HG02852 (cell line): ENCODE results near the gene TTYH1.

Source experiments
- ATAC-seq: cut with Tn5 transposase; IDR thresholded peaks from one replicate; pipeline ENCODE4 v1.9.1; 2021; ENCODE audit warnings: mild to moderate bottlenecking, moderate library complexity; ENCODE audit not compliant: unreplicated experiment

The TTYH1 gene

GRCh38 chr19:54391589-54392061, 23.6 kb upstream of the TTYH1 start:
- ATAC-seq, result no peak

GRCh38 chr19:54392105-54392504, 23.2 kb upstream of the TTYH1 start:
- no peak for ATAC-seq

GRCh38 chr19:54393381-54393780, 21.9 kb upstream of the TTYH1 start:
- no peak for ATAC-seq

GRCh38 chr19:54395685-54396084, 19.6 kb upstream of the TTYH1 start:
- no peak for ATAC-seq

DNA sequence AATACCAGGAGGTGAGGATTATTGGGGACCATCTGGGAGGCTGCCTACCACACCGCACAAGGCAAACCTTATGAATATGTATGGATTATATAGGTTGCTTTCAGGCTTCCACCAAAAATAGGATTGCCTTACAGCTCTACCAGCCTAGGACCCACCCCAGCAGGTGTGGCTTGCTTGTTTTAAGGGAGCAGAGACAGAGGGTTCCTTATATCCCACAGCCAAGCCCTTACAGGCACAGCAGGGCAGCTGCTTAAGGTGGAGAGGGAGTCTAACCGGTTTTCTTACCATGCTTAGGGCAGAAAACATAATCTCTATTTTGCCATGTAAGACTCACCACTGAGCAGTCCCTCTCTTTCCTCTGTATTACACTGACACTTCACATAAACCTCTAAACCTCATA, 16.1 kb upstream of the TTYH1 start:
- no peak for ATAC-seq

GRCh38 chr19:54400913-54401312, 14.4 kb upstream of the TTYH1 start:
- no peak for ATAC-seq

DNA sequence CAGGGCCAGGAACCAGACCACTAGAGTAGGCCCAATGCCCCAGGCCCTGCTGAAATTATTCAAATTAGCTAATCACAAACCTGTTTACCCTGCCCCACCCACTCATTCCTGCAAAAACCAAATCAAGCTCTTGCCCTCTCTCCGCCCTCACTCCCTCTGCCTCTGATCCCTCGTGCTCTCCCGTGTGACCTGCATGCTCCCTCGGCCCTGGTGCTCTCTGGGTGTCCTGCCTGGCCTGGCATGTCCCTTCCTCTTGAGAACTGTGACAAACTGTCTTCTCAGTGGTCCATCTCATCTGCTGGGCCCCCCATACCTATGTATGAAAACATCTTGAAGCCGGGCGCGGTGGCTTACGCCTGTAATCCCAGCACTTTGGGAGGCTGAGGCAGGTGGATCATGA, 12.2 kb upstream of the TTYH1 start:
- ATAC-seq, result no peak

GRCh38 chr19:54405628-54406027, 9.6 kb upstream of the TTYH1 start:
- ATAC-seq, result no peak

- no peak for ATAC-seq
Observed at GRCh38 chr19:54407780-54408179, 7.5 kb upstream of the TTYH1 start.

- no peak for ATAC-seq
Observed at GRCh38 chr19:54408456-54409026, 6.7 kb upstream of the TTYH1 start.

DNA sequence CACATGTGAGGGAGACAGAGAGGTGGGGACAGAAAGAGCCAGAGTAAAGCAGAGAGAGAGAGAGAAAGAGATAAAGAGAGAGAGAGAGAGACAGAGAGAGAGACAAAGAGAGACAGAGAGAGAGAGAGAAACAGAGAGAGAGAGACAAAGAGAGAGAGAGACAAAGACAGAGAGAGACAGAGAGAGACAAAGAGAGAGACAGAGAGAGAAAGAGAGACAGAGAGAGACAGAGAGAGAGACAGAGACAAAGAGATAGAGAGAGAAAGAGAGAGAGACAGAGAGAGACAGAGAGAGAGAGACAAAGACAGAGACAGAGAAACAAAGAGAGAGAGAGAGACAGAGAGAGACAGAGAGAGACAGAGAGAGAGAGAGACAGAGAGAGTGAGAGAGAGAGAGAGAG, 4.2 kb upstream of the TTYH1 start:
- ATAC-seq, result no peak

GRCh38 chr19:54412877-54413276, 2.4 kb upstream of the TTYH1 start:
- ATAC-seq, result no peak

GRCh38 chr19:54414156-54414555, 1.1 kb upstream of the TTYH1 start:
- no peak for ATAC-seq

DNA sequence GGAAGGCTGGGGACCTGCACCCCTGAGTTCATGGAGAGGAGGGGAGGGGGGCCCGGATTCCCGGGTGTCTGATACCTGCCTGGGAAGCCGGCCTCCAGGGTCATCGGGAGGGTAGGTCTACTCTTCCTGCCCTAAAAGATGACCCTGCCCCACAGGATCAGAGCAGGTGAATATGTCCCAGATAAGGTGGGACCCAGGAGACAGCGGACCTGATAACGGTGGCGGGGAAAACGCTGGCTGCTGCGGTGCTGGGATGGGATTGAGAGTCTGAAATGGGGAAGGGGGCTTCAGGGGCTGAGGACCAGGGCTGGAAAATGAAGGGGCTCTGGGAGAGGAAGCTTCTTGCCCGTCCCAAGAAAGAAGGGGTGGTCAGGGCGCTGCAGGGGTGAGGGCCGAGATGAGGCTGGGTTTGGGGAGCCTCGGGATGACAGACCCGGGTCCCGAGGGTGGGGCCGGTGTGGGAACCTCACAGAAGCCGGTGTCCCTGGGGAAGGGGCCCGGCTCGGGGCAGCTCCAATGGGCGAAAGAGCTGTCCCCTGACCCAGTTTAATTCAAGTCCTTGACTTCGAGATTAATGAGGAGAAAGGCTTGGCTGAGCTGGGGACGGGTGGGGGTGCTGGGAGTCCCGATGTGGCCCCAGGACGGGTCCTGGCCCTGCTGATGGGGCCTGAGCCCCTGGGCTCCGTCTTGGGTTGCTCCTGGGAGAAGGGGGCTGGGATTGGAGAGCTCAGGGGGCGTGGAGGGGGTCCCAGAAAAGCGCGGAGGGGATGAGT, 823 bp downstream of the TTYH1 start:
- no peak for ATAC-seq

- ATAC-seq, result no peak
Observed at GRCh38 chr19:54416695-54417491, 1.6 kb downstream of the TTYH1 start.

DNA sequence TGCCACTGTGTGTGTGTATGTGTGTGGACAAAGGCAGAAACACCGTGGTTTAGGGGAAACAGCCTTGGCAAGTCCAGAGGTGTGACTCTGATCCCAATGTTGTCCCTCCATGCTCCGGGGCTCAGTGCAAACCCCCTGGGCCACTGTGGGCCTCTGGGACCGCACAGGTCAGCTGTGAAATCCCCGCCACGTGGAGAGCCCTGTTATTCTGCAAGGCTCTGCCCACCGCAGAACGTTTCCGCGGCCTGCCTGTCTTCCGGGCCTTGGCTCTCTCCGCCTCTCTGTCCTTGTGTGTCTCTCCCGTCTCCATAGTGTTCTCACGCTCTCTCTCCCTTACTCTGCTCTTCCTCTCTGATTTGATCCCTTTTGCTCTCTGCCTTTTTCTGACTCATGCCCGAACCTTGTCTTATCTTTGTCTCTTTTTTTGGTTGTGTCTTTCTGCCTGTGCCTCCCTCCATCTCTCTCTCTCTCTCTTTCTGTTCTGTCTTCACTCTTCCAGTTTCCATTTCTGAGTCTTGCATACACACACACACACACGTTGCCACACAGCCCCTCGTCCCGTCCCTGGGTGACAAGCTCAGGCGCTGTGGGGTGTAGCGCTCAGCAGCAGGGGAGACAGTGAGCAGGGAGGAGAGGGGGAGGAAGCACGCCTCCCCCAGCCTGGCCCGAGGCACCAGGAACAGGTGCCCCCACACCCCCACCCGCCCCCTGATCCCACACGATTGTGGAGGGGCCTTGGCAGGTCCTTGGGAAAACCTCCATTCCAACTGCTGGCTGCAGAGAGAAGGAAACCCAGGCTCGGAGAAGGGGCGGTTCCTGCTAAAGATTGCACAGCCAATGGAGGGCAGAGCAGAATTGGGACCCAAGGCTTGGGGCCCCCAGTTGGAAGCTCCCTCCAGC, 3.0 kb downstream of the TTYH1 start:
- no peak for ATAC-seq

- no peak for ATAC-seq
Observed at GRCh38 chr19:54418930-54419800, 3.9 kb downstream of the TTYH1 start.

GRCh38 chr19:54420068-54420382, 4.8 kb downstream of the TTYH1 start:
- no peak for ATAC-seq

GRCh38 chr19:54420383-54421168, 5.3 kb downstream of the TTYH1 start:
- ATAC-seq, result no peak
